ENCODE measurements around the gene ELAVL3. TPM values are rescaled to one million over a fixed set of nuclear protein-coding genes. Genes with fewer than 3 reads are reported as not detected.

Gene ELAVL3
- total and polyA plus RNA-seq, 2 donors (not counting 3 experiments of a cell fraction or from before 2014, with no cell fraction given): not detected

GRCh38 chr19:11504502-11505031 lies 23.7 kb upstream of the ELAVL3 start:
- Histone ChIP-seq H3K4me2 (ENCODE audit: insufficient read depth, low read length) (peak overlapping the region; percentile 89), H3K36me3 (ENCODE audit: control insufficient read depth in 2 of 2, extremely low read depth in 1 of 2, insufficient read depth in 2 of 2, low read length in 2 of 2) (no peaks in the 10 kb centered on the region), H3K4me3 (replicated peaks in 1 of 3; ENCODE audit: insufficient read depth in 1 of 3, low read depth in 1 of 3, low read length in 3 of 3) (peak overlapping the region; percentile 38 to 71 (median 71)), H2AFZ (ENCODE audit: low read depth, low read length) (peak overlapping the region; percentile 54), H4K20me1 (replicated peaks; ENCODE audit: control insufficient read depth, extremely low read depth, insufficient read depth, low read length) (no peaks in the 10 kb centered on the region), H3K9ac (replicated peaks; ENCODE audit: extremely low read depth, insufficient read depth, low read length) (peak overlapping the region; percentile 8), H3K9me3 (replicated peaks; ENCODE audit: control insufficient read depth, insufficient read depth, low read length) (no peaks in the 10 kb centered on the region), H3K9me1 (replicated peaks; ENCODE audit: control insufficient read depth, extremely low read depth, insufficient read depth, low read length) (no peaks in the 10 kb centered on the region), H3K27me3 (ENCODE audit: control insufficient read depth in 2 of 2, insufficient read depth in 2 of 2, low read length in 2 of 2) (no peaks in the 10 kb centered on the region), H3K79me2 (ENCODE audit: control insufficient read depth, insufficient read depth, low read length) (no peaks in the 10 kb centered on the region), H3K4me1 (ENCODE audit: control insufficient read depth, extremely low read depth, insufficient read depth, low read length) (peaks cover 10% of the 10 kb centered on the region), H3K27ac (ENCODE audit: insufficient read depth, low read depth, low read length) (peak overlapping the region; percentile 81)
- TF ChIP-seq POLR2A (IDR thresholded peaks at IDR 0.05; ENCODE audit: low read depth, low read length): no peak
- no peak for TF ChIP-seq GATA2 (IDR thresholded peaks at IDR 0.05; ENCODE audit: insufficient read depth, insufficient read length, low read depth, low read length)
- TF ChIP-seq MYC (IDR thresholded peaks at IDR 0.05; ENCODE audit: low read depth, low read length): no peak
- no peak for TF ChIP-seq FOS (IDR thresholded peaks at IDR 0.05; ENCODE audit: borderline replicate concordance, insufficient read depth, low read length)
- no peak for TF ChIP-seq EZH2 (IDR thresholded peaks at IDR 0.05; ENCODE audit: borderline replicate concordance, low read depth, low read length, severe bottlenecking)
- TF ChIP-seq, protein P1, sequence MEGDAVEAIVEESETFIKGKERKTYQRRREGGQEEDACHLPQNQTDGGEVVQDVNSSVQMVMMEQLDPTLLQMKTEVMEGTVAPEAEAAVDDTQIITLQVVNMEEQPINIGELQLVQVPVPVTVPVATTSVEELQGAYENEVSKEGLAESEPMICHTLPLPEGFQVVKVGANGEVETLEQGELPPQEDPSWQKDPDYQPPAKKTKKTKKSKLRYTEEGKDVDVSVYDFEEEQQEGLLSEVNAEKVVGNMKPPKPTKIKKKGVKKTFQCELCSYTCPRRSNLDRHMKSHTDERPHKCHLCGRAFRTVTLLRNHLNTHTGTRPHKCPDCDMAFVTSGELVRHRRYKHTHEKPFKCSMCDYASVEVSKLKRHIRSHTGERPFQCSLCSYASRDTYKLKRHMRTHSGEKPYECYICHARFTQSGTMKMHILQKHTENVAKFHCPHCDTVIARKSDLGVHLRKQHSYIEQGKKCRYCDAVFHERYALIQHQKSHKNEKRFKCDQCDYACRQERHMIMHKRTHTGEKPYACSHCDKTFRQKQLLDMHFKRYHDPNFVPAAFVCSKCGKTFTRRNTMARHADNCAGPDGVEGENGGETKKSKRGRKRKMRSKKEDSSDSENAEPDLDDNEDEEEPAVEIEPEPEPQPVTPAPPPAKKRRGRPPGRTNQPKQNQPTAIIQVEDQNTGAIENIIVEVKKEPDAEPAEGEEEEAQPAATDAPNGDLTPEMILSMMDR (IDR thresholded peaks at IDR 0.05; ENCODE audit: extremely low read depth in 1 of 2, insufficient read depth in 1 of 2, low read depth in 1 of 2, low read length in 2 of 2): no peak
- TF ChIP-seq POLR2AphosphoS5 (IDR thresholded peaks at IDR 0.05; ENCODE audit: insufficient read depth, low read depth, low read length): no peak
- no peak for TF ChIP-seq MAX (IDR thresholded peaks at IDR 0.05; ENCODE audit: insufficient read depth, insufficient read length)
- TF ChIP-seq JUN (IDR thresholded peaks at IDR 0.05; ENCODE audit: borderline replicate concordance, insufficient read depth, insufficient read length, low read depth): no peak
- dilution Hi-C loops (cut with MboI; ENCODE audit: extremely low pct_ligation_motif_present, low sequenced_read_pairs): no loop called here
- POLR2A ChIA-PET: no interaction called here
- TSS peak; percentile 33 for BruUV-seq (replicated peaks)
- intact Hi-C loops (cut with micrococcal nuclease): loop anchor here (1.0 kb wide), 2 partner anchors 25 to 55 kb away; partner anchors contain the start of genes ECSIT and ELOF1
- peak; percentile 43 for FAIRE-seq
- CTCF ChIA-PET: no interaction called here
- no peak for DNase-seq (ENCODE audit: low read depth, low spot score)

Measured in endothelial cell of umbilical vein (primary cell).